HG03108 (cell line): ENCODE measurements around the gene PLCB1.
"Not testable (repeated sequence)": the region's sequence is repeated elsewhere in the genome, so short reads cannot be mapped to it uniquely, and the experiment has no call there.

Experiments
- ATAC-seq: cut with Tn5 transposase; IDR thresholded peaks from one replicate; pipeline ENCODE4 v1.9.1; 2021; ENCODE audit warnings: moderate library complexity; ENCODE audit not compliant: unreplicated experiment

The PLCB1 gene

GRCh38 chr20:8798505-8798904 is 666.4 kb downstream of the PLCB1 start:
- ATAC-seq = no peak

- no peak for ATAC-seq
Observed at GRCh38 chr20:8800089-8800488, 668.0 kb downstream of the PLCB1 start.

GRCh38 chr20:8801686-8802085 is 669.6 kb downstream of the PLCB1 start:
- no peak for ATAC-seq

DNA sequence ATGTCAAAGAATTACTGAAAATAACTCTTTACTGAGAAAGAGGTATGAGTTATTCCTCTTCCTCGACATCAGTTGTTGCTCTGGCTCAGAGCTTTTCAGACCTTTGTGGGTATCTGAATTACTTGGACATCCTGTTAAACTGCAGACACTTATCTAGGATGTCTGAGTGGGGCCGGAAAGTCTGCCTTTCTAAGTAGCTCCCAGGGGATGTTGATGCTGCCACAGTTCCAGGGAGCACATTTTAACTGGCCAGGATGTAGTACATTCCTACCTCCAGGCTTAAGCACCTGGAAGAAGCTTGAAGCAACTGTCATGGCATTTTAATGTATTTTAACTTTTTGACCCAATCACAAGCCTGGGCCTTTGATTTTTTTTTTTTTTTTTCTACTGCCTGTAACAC is 671.0 kb downstream of the PLCB1 start:
- no peak for ATAC-seq

DNA sequence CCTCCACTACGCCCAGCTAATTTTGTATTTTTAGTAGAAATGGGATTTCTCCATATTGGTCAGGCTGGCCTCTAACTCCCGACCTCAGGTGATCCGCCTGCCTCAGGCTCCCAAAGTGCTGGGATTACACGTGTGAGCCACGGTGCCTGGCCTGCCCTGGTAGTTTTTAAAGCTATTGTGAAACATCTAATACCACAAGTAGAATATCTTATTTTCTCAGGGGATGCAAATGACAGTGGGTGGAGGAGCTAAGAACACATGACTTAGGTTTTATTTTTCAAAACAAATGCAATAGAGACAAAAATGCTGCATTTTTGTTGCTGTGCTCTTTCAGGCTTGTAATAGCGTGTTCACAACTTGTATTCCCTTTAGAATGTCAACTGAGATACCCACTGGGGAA is 671.9 kb downstream of the PLCB1 start:
- ATAC-seq = no peak

GRCh38 chr20:8805737-8806442 is 673.8 kb downstream of the PLCB1 start:
- no peak for ATAC-seq

GRCh38 chr20:8807480-8808201 is 675.6 kb downstream of the PLCB1 start:
- no peak for ATAC-seq

- ATAC-seq = no peak
Observed at GRCh38 chr20:8808202-8808535, 676.1 kb downstream of the PLCB1 start.

DNA sequence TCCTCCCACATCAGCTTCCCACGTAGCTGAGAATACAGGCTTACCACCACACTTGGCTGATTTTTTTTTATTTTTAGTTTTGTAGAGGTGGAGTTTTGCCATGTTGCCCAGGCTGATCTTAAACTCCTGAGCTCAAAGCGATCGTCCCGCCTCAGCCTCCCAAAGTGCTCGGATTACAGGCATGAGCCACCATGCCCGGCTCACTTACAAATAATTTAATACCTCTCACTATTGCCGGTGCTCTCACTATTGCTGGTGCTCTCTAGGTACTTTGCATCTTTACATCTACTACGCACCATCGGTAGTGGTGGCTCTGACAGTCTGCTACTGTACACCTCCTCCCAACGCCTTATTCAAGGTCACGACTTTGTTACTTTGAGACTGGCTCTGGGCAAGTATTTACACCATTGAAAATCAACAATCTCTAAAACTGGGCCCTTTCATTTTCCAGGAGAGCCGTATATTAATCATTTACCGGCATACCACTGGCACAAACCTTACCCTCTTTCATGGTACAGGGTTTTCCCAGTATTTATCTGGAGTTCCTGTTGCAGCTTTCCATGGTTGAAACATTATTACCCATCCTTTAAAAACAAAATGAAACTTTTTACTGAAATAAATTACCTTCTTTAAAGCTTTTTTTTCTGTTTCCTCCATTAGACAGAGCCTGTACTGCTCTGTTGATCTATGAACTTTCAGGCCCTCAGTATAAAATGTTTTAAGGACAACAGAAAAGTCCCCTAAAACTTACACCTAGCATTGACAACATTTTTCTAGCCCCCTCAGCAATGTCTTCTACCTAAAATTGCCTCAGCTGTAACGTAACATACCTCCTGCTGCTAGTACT is 677.3 kb downstream of the PLCB1 start:
- no peak for ATAC-seq

GRCh38 chr20:8811801-8812594 is 679.9 kb downstream of the PLCB1 start:
- ATAC-seq = no peak

DNA sequence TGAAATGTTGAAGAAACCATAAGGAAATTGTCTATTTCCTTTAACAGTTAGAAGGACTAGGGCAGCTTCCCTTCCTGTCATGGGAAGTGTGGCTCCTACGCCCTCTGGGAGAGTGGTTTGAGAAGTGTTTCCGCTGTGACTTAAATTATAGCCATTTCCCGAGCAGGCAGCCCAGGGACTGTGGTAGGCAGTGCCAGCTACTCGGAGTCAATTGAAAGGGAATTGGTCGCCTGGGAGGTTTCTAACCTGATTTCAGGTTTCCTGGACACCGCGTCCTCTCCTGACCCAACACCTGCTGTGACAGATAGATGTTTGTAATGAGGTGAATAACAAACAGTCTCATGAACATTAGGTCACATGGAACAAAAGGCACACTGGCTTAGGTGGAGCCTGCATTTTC is 680.8 kb downstream of the PLCB1 start:
- ATAC-seq = no peak

DNA sequence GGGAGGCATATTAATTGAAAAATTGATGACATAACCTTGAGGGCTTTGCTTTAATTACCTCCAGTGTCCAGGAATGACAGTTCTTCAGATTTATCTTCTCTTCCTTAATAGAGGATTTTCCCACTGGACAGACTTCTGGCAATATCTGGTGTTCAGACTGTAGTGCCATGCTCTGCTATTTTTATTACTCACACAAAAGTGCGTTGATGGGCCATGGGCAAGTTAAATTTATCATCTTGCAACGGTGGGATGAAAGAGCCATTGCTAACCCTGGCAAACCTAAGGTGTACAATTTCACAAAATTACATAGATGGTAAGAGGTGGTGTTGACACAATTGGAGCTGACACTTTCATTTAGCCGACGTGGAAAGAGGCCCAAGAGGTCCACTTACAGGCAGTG is 683.1 kb downstream of the PLCB1 start:
- ATAC-seq = no peak

- no peak for ATAC-seq
Observed at GRCh38 chr20:8829256-8829655, 697.2 kb downstream of the PLCB1 start.

- not testable (repeated sequence) for ATAC-seq
Observed at GRCh38 chr20:8834294-8834693, 702.2 kb downstream of the PLCB1 start.

GRCh38 chr20:8834851-8835250 is 702.8 kb downstream of the PLCB1 start:
- no peak for ATAC-seq

- ATAC-seq = no peak
Observed at GRCh38 chr20:8837396-8837795, 705.3 kb downstream of the PLCB1 start.

DNA sequence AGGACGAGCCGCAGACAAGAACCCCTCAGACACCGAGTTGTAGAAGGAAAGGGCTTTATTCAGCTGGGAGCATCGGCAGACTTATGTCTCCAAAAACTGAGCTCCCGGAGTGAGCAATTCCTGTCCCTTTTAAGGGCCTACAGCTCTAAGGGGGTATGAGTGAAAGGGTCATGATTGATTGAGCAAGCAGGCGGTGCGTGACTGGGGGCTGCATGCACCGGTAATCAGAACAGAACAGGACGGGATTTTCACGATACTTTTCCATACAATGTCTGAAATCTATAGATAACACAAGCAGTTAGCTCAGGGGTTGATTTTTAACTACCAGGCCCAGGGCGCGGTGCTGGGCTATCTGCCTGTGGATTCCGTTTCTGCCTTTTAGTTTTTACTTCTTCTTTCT is 710.5 kb downstream of the PLCB1 start:
- ATAC-seq = no peak

- no peak for ATAC-seq
Observed at GRCh38 chr20:8844179-8844578, 712.1 kb downstream of the PLCB1 start.

- no peak for ATAC-seq
Observed at GRCh38 chr20:8849990-8850389, 717.9 kb downstream of the PLCB1 start.

DNA sequence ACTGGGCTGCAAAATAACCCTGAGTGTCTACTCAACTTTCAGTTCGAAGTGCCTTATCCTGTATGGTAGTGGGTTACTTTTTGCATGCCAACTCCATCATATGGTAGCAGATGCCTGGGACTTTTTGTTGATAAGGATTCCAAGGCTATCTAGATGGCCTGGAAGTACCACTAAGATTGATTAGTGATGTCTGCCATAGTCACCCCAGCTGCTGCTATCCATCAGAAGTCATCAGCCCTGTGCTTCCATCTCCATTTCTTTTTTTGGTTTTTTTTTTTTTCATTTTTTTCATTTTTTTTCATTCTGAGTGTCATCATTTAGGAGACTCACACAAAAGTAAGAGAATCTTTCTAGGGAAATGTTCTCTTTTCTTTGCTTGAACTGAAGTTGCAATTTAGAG is 719.4 kb downstream of the PLCB1 start:
- no peak for ATAC-seq

- not testable (repeated sequence) for ATAC-seq
Observed at GRCh38 chr20:8851919-8852318, 719.9 kb downstream of the PLCB1 start.
